Mesendoderm (in vitro differentiated cells): ENCODE measurements around the gene CPNE4.

Experiments
- DNase-seq: peaks from one replicate; pipeline ENCODE4 v3.0.0; 2013
- H2AK5ac ChIP-seq: 2 replicates; pipeline ENCODE4 v1.6.1; 2013; ENCODE audit warnings: low read length, inconsistent platforms
- H2BK120ac ChIP-seq: 2 replicates; pipeline ENCODE4 v1.6.1; 2013; ENCODE audit warnings: low read depth, mild to moderate bottlenecking, low read length, moderate library complexity, mixed read lengths
- H2BK15ac ChIP-seq: replicated peaks from 2 replicates; pipeline ENCODE4 v1.6.1; 2013; ENCODE audit warnings: low read depth, mild to moderate bottlenecking, moderate library complexity
- H2BK5ac ChIP-seq: 2 replicates; pipeline ENCODE4 v1.6.1; 2013; ENCODE audit warnings: low read length, inconsistent platforms
- H3K18ac ChIP-seq: 2 replicates; pipeline ENCODE4 v1.6.1; 2013; ENCODE audit warnings: mild to moderate bottlenecking, low read length, mixed read lengths
- H3K23ac ChIP-seq: one replicate; pipeline ENCODE4 v1.6.1; 2013; ENCODE audit warnings: low read length
- H3K27ac ChIP-seq: 2 replicates; pipeline ENCODE4 v1.5.1; 2013; ENCODE audit warnings: low read depth, mild to moderate bottlenecking, inconsistent platforms, low read length, moderate library complexity
- H3K27me3 ChIP-seq: 2 replicates; pipeline ENCODE4 v1.6.1; 2013; ENCODE audit warnings: low read length, control low read depth, mild to moderate bottlenecking, inconsistent platforms; ENCODE audit not compliant: insufficient read depth, poor library complexity
- H3K36me3 ChIP-seq: 2 replicates; pipeline ENCODE4 v1.6.1; 2013; ENCODE audit warnings: low read length, inconsistent platforms; ENCODE audit not compliant: control insufficient read depth, insufficient read depth
- H3K4ac ChIP-seq: one replicate; pipeline ENCODE4 v1.6.1; 2013; ENCODE audit warnings: low read depth, mild to moderate bottlenecking, low read length, moderate library complexity
- H3K4me1 ChIP-seq: 2 replicates; pipeline ENCODE4 v1.6.1; 2013; ENCODE audit warnings: low read depth, low read length, inconsistent platforms; ENCODE audit not compliant: control insufficient read depth
- H3K4me2 ChIP-seq: 2 replicates; pipeline ENCODE4 v1.6.1; 2013; ENCODE audit warnings: low read length
- H3K4me3 ChIP-seq: 2 replicates; pipeline ENCODE4 v1.5.1; 2013; ENCODE audit warnings: mild to moderate bottlenecking, low read length
- H3K56ac ChIP-seq: one replicate; pipeline ENCODE4 v1.6.1; 2013; ENCODE audit warnings: low read length
- H3K79me1 ChIP-seq: 2 replicates; pipeline ENCODE4 v1.6.1; 2013; ENCODE audit warnings: low read length, inconsistent platforms
- H3K79me2 ChIP-seq: 2 replicates; pipeline ENCODE4 v1.6.1; 2013; ENCODE audit warnings: mild to moderate bottlenecking, low read length; ENCODE audit not compliant: control insufficient read depth, insufficient read depth
- H3K9ac ChIP-seq: 2 replicates; pipeline ENCODE4 v1.6.1; 2013; ENCODE audit warnings: low read length, inconsistent platforms
- H4K5ac ChIP-seq: one replicate; pipeline ENCODE4 v1.6.1; 2013; ENCODE audit warnings: low read length
- H4K8ac ChIP-seq: one replicate; pipeline ENCODE4 v1.6.1; 2013; ENCODE audit warnings: low read depth, mild to moderate bottlenecking, control low read depth, low read length, moderate library complexity
- WGBS: extraction: QIAGEN DNeasy Blood & Tissue Kit; methylation state at CpG from one replicate; pipeline ENCODE4 v1.1.7; 2013; ENCODE audit warnings: low lambda C conversion rate, missing lambda C conversion rate; ENCODE audit not compliant: insufficient coverage; ENCODE audit errors: extremely low coverage; 5-methylcytosine and 5-hydroxymethylcytosine counted together

The CPNE4 gene

GRCh38 chr3:131713416-131714123 is 321.2 kb downstream of the CPNE4 start:
- no peak overlapping the region for H4K8ac ChIP-seq
- no peaks in the 10 kb centered on the region for H3K36me3 ChIP-seq
- H3K4me3 ChIP-seq = no peak overlapping the region
- H3K9ac ChIP-seq = no peak overlapping the region
- no peaks in the 10 kb centered on the region for H3K27me3 ChIP-seq
- no peak for DNase-seq
- no peak overlapping the region for H4K5ac ChIP-seq
- no peak overlapping the region for H2BK5ac ChIP-seq
- H3K4me2 ChIP-seq = no peak overlapping the region
- H2BK120ac ChIP-seq = no peak overlapping the region
- H3K4ac ChIP-seq = no peak overlapping the region
- H3K56ac ChIP-seq = no peak overlapping the region
- no peak overlapping the region for H3K23ac ChIP-seq
- no CpG with 5 or more reads among the region's 3 CpGs for WGBS
- H2BK15ac ChIP-seq = no peak overlapping the region
- no peak overlapping the region for H2AK5ac ChIP-seq
- no peak overlapping the region for H3K18ac ChIP-seq
- H3K79me2 ChIP-seq = no peaks in the 10 kb centered on the region
- H3K27ac ChIP-seq = no peak overlapping the region
- no peaks in the 10 kb centered on the region for H3K79me1 ChIP-seq
- peaks cover 17% of the 10 kb centered on the region for H3K4me1 ChIP-seq

DNA sequence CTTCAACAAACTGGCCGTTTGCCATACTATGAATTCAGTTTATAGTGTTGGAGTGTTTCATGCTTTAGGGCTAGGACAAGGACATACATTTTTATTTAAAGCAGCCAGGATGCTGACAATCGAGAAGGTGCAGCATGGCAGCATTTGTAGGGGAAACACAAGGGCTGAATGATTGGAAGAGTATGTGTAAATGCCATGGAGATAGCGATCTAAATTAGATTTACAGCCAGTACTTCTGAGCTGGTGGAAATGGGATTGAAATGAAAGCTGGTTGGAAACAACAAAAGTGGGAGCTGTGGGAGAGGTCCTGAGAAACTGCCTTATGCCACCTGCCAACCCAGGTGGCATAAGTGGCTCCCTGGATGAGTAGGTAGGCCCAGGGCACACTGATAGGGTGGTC is 322.2 kb downstream of the CPNE4 start:
- Histone ChIP-seq H3K4ac (no peak overlapping the region), H3K27ac (no peak overlapping the region), H3K79me1 (no peaks in the 10 kb centered on the region), H4K5ac (no peak overlapping the region), H3K4me1 (peaks cover 17% of the 10 kb centered on the region), H4K8ac (no peak overlapping the region), H3K4me2 (no peak overlapping the region), H3K56ac (no peak overlapping the region), H3K9ac (no peak overlapping the region), H2AK5ac (no peak overlapping the region), H2BK120ac (no peak overlapping the region), H3K18ac (peak overlapping the region; percentile 13), H3K23ac (no peak overlapping the region), H3K4me3 (no peak overlapping the region), H2BK15ac (no peak overlapping the region), H3K27me3 (no peaks in the 10 kb centered on the region), H3K79me2 (no peaks in the 10 kb centered on the region), H2BK5ac (no peak overlapping the region), H3K36me3 (no peaks in the 10 kb centered on the region)
- peak; percentile 58 for DNase-seq
- no CpG with 5 or more reads among the region's 3 CpGs for WGBS

DNA sequence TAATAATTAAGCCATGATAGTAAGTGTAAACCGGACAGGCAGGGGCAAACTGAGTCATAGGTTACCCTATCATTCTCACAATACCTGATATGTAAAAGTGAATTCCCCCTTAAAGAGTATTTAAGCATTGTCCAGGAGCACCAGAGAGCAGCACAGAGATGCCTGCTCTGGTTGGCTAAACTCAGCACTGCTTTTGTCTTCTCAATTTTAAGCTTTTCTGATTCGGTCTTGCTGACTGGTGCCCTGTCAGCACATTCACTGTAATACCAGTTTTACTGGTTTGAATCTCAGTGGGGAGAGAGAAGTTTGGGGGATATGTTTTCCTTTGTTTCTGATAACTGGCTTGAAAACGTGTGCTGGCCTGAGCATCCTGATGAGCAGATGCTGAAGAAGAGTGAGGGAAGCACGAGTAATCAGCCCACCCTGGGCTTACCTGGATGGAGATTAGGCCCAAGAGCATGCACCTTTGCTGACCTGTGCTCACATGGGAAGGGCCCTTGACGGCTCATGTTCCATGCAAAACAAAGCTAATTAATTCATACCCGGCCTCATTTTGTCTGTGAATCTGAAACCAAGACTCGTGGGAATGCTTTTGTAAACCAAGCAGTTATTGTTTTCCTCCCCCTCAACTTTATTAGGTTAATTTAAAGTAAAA is 323.6 kb downstream of the CPNE4 start:
- peak; percentile 47 for DNase-seq
- H3K79me2 ChIP-seq = no peaks in the 10 kb centered on the region
- H3K9ac ChIP-seq = no peak overlapping the region
- H3K56ac ChIP-seq = peak overlapping the region; percentile 20
- H2BK120ac ChIP-seq = no peak overlapping the region
- no peak overlapping the region for H2AK5ac ChIP-seq
- no peak overlapping the region for H4K8ac ChIP-seq
- no peak overlapping the region for H3K27ac ChIP-seq
- no peaks in the 10 kb centered on the region for H3K79me1 ChIP-seq
- H2BK5ac ChIP-seq = no peak overlapping the region
- peaks cover 15% of the 10 kb centered on the region for H3K4me1 ChIP-seq
- no peak overlapping the region for H3K23ac ChIP-seq
- H4K5ac ChIP-seq = no peak overlapping the region
- no peaks in the 10 kb centered on the region for H3K27me3 ChIP-seq
- H3K18ac ChIP-seq = peak overlapping the region; percentile 78
- H3K4ac ChIP-seq = peak overlapping the region; percentile 52
- no peak overlapping the region for H3K4me3 ChIP-seq
- H3K36me3 ChIP-seq = no peaks in the 10 kb centered on the region
- no peak overlapping the region for H3K4me2 ChIP-seq
- H2BK15ac ChIP-seq = peak overlapping the region; percentile 28
- WGBS = no CpG with 5 or more reads among the region's 7 CpGs

- no peak overlapping the region for H4K5ac ChIP-seq
- H3K23ac ChIP-seq = no peak overlapping the region
- H3K9ac ChIP-seq = no peak overlapping the region
- DNase-seq = no peak
- H3K27ac ChIP-seq = no peak overlapping the region
- H3K4me3 ChIP-seq = no peak overlapping the region
- H3K4me1 ChIP-seq = peaks cover 22% of the 10 kb centered on the region
- H2BK120ac ChIP-seq = no peak overlapping the region
- no peak overlapping the region for H3K4me2 ChIP-seq
- H3K79me1 ChIP-seq = no peaks in the 10 kb centered on the region
- H3K27me3 ChIP-seq = no peaks in the 10 kb centered on the region
- H2BK15ac ChIP-seq = no peak overlapping the region
- H3K79me2 ChIP-seq = no peaks in the 10 kb centered on the region
- H4K8ac ChIP-seq = no peak overlapping the region
- no peak overlapping the region for H3K18ac ChIP-seq
- no peak overlapping the region for H2BK5ac ChIP-seq
- no peak overlapping the region for H3K56ac ChIP-seq
- H3K36me3 ChIP-seq = no peaks in the 10 kb centered on the region
- H2AK5ac ChIP-seq = no peak overlapping the region
- H3K4ac ChIP-seq = no peak overlapping the region
Observed at GRCh38 chr3:131708241-131708640, 326.6 kb downstream of the CPNE4 start.

DNA sequence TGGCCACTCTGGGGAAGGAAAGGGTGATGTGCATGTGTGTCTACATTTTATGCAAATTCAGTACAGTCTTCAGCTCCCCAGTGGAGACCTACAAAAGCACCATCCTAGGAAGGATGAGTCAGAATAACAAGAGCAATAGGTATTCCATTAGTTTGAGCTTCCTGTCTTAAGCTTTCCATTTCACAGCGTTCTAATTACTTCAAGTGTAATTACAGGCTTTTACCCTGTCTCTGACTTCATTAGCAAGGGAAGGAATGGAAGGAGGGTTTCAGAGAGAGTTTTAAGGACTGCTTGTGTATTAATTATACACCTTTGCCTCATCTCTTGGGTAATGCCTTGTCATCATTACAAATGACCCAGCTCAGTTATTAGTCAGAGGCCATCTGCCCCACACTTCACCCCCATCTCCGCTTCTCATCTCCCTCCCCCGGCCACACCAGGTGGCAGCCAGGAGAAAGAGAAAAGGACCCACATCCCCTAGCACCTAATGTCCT is 329.2 kb downstream of the CPNE4 start:
- no peak overlapping the region for H2BK120ac ChIP-seq
- no peak overlapping the region for H3K9ac ChIP-seq
- peak overlapping the region; percentile 71 for H3K27ac ChIP-seq
- peak; percentile 84 for DNase-seq
- no peaks in the 10 kb centered on the region for H3K79me1 ChIP-seq
- no peak overlapping the region for H3K4ac ChIP-seq
- no peak overlapping the region for H3K4me3 ChIP-seq
- H3K36me3 ChIP-seq = no peaks in the 10 kb centered on the region
- H4K8ac ChIP-seq = no peak overlapping the region
- no peak overlapping the region for H3K23ac ChIP-seq
- H3K27me3 ChIP-seq = no peaks in the 10 kb centered on the region
- no peak overlapping the region for H3K18ac ChIP-seq
- H2BK15ac ChIP-seq = no peak overlapping the region
- H3K4me2 ChIP-seq = no peak overlapping the region
- H2BK5ac ChIP-seq = no peak overlapping the region
- H3K56ac ChIP-seq = peak overlapping the region; percentile 56
- H3K4me1 ChIP-seq = peaks cover 12% of the 10 kb centered on the region
- no peak overlapping the region for H4K5ac ChIP-seq
- WGBS = no CpG with 5 or more reads among the region's 3 CpGs
- no peak overlapping the region for H2AK5ac ChIP-seq
- H3K79me2 ChIP-seq = no peaks in the 10 kb centered on the region
